ENCODE data around the gene TOGARAM2.
A peak's percentile ranks its signal among the peaks of the same experiment; 100 is the strongest.

GRCh38 chr2:29053670-29054400 is 72.7 kb downstream of the TOGARAM2 start:
- TF ChIP-seq USF2 (IDR thresholded peaks at IDR 0.05; ENCODE audit: borderline replicate concordance, low read depth, low read length) (no peak), CTCF (IDR thresholded peaks at IDR 0.05 in 2 of 3, conservative IDR thresholded peaks at IDR 0.05 in 1 of 3; ENCODE audit: control insufficient read depth in 2 of 3, extremely low read depth in 1 of 3, insufficient read depth in 1 of 3, low read depth in 3 of 3, low read length in 3 of 3) (peak; percentile 24 to 31 (median 25); a peak in 4 of 6 replicates)
